Thymus (tissue), 11 donors: Measurements from ENCODE around the gene KCTD14. TPM values are rescaled to one million over a fixed set of nuclear protein-coding genes. Genes with fewer than 3 reads are reported as not detected.

Experiments used
- DNase-seq, 9 donors: peaks; one replicate each; pipeline ENCODE4 v3.0.0-alpha.2; 2013; ENCODE audit warnings: low spot score in 9 of 9, low read depth in 6 of 9, missing footprints in 1 of 9
- H3K27ac ChIP-seq, 2 donors: one replicate each; pipeline ENCODE4 v1.5.1; 2013; ENCODE audit warnings: control low read depth in 1 of 2, low read depth in 1 of 2, low read length in 1 of 2, mild to moderate bottlenecking in 1 of 2, moderate library complexity in 1 of 2
- H3K27me3 ChIP-seq, 2 donors: one replicate each; pipeline ENCODE4 v1.5.1; 2013; ENCODE audit warnings: low read length in 1 of 2; ENCODE audit not compliant: control insufficient read depth in 2 of 2, insufficient read depth in 1 of 2
- H3K36me3 ChIP-seq, 2 donors: one replicate each; pipeline ENCODE4 v1.5.1; 2013; ENCODE audit warnings: low read length in 1 of 2, mild to moderate bottlenecking in 1 of 2, moderate library complexity in 1 of 2; ENCODE audit not compliant: control insufficient read depth in 2 of 2, insufficient read depth in 2 of 2
- H3K4me1 ChIP-seq, 2 donors: one replicate each; pipeline ENCODE4 v1.5.1; 2013; ENCODE audit warnings: low read length in 2 of 2; ENCODE audit not compliant: control insufficient read depth in 2 of 2, insufficient read depth in 2 of 2
- H3K4me3 ChIP-seq, 2 donors: one replicate each; pipeline ENCODE4 v1.5.1; 2013; ENCODE audit warnings: low read length in 2 of 2, control low read depth in 1 of 2, mild to moderate bottlenecking in 1 of 2
- H3K9me3 ChIP-seq, 2 donors: one replicate each; pipeline ENCODE4 v1.5.1; 2013; ENCODE audit warnings: low read length in 1 of 2, mild to moderate bottlenecking in 1 of 2; ENCODE audit not compliant: control insufficient read depth in 2 of 2, insufficient read depth in 1 of 2
- WGBS: extraction: QIAGEN DNeasy Blood & Tissue Kit; methylation state at CpG from one replicate; pipeline ENCODE4 v1.1.7; 2013; 5-methylcytosine and 5-hydroxymethylcytosine counted together
- polyA plus RNA-seq: library from polyadenylated mRNA; stranded (reverse); fragments of 200-250 nt; gene quantifications from one replicate; pipeline ENCODE4 v1.2.3, GENCODE V29; 2013
- total RNA-seq: library from RNA; stranded (reverse); fragments of 120-200 nt; gene quantifications from one replicate; pipeline ENCODE4 v1.2.4, GENCODE V29; 2013
- donor health status: healthy.

KCTD14 gene
- total and polyA plus RNA-seq, 2 donors = 1.2 to 2.0 TPM

DNA sequence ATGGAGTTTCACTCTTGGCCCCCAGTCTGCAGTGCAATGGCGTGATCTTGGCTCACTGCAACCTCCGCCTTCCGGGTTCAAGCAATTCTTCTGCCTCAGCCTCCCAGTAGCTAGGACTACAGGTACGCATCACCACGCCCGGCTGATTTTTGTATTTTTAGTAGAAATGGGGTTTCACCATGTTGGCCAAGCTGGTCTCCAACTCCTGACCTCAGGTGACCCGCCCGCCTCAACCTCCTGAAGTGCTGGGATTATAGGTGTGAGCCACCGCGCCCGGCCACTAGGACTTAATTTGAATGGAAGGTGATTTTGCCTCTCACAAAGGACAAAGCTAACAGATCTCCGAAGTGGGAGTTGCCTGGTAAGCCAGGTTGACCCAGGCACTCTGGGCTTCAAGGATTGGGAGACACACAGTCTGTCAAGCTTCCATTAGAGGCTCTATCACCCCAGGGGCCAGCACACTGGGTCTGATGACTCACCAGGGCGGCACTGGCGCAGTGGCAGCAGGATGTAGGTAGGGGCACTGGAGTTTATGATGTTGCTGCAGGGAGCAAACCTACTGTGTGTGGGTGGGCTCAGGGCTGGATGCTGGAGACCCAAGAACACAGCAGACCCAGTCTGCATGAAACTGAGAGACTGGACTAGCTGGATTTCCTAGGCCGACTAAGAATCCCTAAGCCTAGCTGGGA, 17.8 kb upstream of the KCTD14 start:
- Histone ChIP-seq H3K36me3 (no peaks in the 10 kb centered on the region), H3K27ac (no peak overlapping the region), H3K27me3 (no peaks in the 10 kb centered on the region), H3K4me3 (no peak overlapping the region), H3K9me3 (peaks cover 0 to 4% of the 10 kb centered on the region in 2 donors), H3K4me1 (peaks cover 0 to 2% of the 10 kb centered on the region in 2 donors)
- no peak for DNase-seq
- WGBS = 95% methylated on average over 15 of the region's 15 CpGs

- H3K36me3 ChIP-seq = no peaks in the 10 kb centered on the region
- H3K4me3 ChIP-seq = no peak overlapping the region
- H3K27me3 ChIP-seq = no peaks in the 10 kb centered on the region
- peaks cover 0 to 4% of the 10 kb centered on the region in 2 donors for H3K9me3 ChIP-seq
- 33% methylated on average over 7 of the region's 7 CpGs for WGBS
- no peak for DNase-seq
- no peak overlapping the region for H3K27ac ChIP-seq
- H3K4me1 ChIP-seq = no peaks in the 10 kb centered on the region
Observed at GRCh38 chr11:78039919-78040671, 17.0 kb upstream of the KCTD14 start.

GRCh38 chr11:78039391-78039918, 16.4 kb upstream of the KCTD14 start:
- Histone ChIP-seq H3K9me3 (no peaks in the 10 kb centered on the region), H3K27ac (no peak overlapping the region), H3K4me3 (no peak overlapping the region), H3K4me1 (no peaks in the 10 kb centered on the region), H3K27me3 (no peaks in the 10 kb centered on the region), H3K36me3 (no peaks in the 10 kb centered on the region)
- 86% methylated on average over 4 of the region's 4 CpGs for WGBS
- no peak for DNase-seq

DNA sequence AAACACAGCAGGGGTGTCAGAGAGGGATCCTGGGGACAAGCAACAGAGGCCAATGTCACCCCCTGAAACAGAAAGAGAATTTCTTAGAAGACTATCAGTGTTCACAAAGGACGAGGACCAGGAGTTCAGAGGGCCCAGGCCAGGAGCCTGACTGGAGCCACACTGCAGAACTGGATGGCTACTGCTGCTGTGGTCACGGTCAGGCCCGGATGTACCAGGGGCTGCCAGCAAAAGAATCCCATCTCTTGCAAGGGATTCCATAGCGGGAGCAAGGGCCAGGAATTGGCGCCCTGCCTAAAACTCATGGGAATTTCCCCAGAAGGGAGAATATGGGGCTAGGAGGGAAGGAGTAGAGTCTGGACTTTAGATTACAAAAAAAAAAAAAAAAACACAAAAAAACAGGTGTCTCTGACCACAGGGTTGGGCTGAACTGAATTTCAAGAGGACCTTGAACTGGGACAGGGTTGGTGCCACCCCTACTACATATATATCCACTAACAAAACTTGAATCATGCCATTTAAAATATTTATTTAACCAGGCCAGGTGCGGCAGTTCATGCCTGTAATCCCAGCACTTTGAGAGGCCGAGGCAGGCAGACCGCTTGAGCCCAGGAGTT, 15.7 kb upstream of the KCTD14 start:
- H3K36me3 ChIP-seq = no peaks in the 10 kb centered on the region
- no peak overlapping the region for H3K27ac ChIP-seq
- no peaks in the 10 kb centered on the region for H3K27me3 ChIP-seq
- H3K4me1 ChIP-seq = no peaks in the 10 kb centered on the region
- 98% methylated on average over 8 of the region's 8 CpGs for WGBS
- no peak overlapping the region for H3K4me3 ChIP-seq
- no peaks in the 10 kb centered on the region for H3K9me3 ChIP-seq
- no peak for DNase-seq

DNA sequence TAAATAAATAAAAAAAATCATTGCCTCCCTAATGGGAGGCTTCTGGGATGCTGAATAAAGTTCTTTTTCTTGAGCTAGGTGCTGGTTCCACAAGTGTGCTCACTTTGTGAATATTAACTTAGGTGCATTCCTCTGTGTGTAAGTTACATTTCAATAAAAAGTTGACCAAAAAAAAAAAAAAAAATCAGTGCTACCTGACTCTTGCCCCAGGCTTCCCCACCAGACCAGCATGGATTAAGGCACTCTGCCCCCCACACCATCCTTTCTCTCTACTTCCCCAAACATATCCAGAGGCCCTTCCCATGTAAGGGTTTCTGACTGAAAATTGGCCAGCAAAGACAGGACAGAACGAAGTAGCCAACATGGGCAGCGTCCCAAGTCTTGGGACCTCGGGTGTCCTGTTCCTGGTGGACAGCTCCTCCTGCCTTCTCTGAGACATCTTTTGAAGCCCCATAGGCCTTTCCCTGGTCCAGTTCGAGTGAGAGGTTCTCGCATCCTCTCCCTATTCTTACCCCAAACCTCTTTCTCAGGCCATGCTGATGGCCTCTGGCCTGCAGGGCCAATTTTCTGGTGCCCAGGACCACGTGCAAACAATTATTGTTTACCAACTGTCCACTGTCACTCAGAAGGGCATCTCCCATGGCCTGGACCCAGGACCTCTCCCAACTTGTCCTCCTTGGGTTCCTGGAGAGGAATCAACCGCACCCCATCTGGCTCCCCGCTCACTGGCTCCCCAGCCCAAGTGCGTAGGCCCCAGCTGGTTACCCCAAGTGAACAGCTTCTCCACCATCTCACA, 14.9 kb upstream of the KCTD14 start:
- Histone ChIP-seq H3K4me3 (no peak overlapping the region), H3K4me1 (no peaks in the 10 kb centered on the region), H3K27ac (no peak overlapping the region), H3K27me3 (no peaks in the 10 kb centered on the region), H3K9me3 (no peaks in the 10 kb centered on the region), H3K36me3 (no peaks in the 10 kb centered on the region)
- DNase-seq = no peak
- 91% methylated on average over 9 of the region's 9 CpGs for WGBS

DNA sequence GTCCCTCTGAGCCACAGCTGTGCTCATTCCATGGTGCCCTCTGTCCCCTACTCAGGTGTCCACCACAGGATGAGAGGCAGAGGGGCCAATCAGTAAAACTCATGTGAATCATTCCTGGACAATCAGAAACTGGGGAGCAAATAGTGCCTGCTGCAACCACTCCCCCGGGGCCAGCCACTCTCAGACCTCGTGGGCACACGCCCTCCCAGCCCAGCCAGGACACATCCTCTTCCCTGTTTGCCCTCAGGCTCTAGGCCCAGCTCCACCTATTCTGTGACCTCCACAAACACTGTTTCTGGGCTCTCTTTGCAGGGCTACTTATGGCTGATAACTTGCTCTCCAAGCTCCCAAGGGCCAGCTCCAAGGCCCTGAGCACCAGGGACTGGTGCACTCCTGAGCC, 14.0 kb upstream of the KCTD14 start:
- peaks cover 0 to 2% of the 10 kb centered on the region in 2 donors for H3K9me3 ChIP-seq
- no peak for DNase-seq
- H3K4me1 ChIP-seq = no peaks in the 10 kb centered on the region
- H3K27me3 ChIP-seq = no peaks in the 10 kb centered on the region
- no peak overlapping the region for H3K4me3 ChIP-seq
- no peak overlapping the region for H3K27ac ChIP-seq
- 94% methylated on average over 3 of the region's 3 CpGs for WGBS
- H3K36me3 ChIP-seq = no peaks in the 10 kb centered on the region

DNA sequence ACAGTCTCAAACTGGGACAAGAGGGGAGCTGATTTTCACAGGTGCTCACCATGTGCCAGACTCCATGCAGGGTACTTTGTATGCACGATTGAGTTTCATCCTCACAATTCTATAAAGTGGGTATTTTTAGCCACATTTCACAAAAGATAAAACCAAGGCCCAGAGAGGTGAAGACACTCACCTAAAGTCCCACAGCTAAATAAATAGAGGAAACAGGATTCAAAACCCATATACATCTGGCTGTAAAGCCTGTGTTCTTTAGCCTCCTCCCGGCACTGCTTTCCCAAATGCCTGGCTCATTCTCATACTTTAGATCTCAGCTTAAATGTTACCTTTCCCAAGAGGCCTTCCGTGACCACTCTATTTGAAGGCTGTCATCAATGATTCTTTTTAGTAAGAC, 13.2 kb upstream of the KCTD14 start:
- Histone ChIP-seq H3K4me3 (no peak overlapping the region), H3K9me3 (peaks cover 0 to 4% of the 10 kb centered on the region in 2 donors), H3K4me1 (no peaks in the 10 kb centered on the region), H3K27me3 (no peaks in the 10 kb centered on the region), H3K36me3 (no peaks in the 10 kb centered on the region), H3K27ac (no peak overlapping the region)
- 96% methylated on average over 3 of the region's 3 CpGs for WGBS
- DNase-seq = no peak

GRCh38 chr11:78034623-78035022, 11.5 kb upstream of the KCTD14 start:
- H3K4me1 ChIP-seq = no peaks in the 10 kb centered on the region
- no peak overlapping the region for H3K4me3 ChIP-seq
- no peaks in the 10 kb centered on the region for H3K27me3 ChIP-seq
- peaks cover 0 to 4% of the 10 kb centered on the region in 2 donors for H3K9me3 ChIP-seq
- no peak overlapping the region for H3K27ac ChIP-seq
- 76% methylated on average over 10 of the region's 10 CpGs for WGBS
- H3K36me3 ChIP-seq = no peaks in the 10 kb centered on the region
- DNase-seq = no peak
